ENCODE measurements around the gene ETFA. TPM values are rescaled to one million over a fixed set of nuclear protein-coding genes. Genes with fewer than 3 reads are reported as not detected.

Gene ETFA
- total and polyA plus RNA-seq, 2 of the 8 experiments (the other 6 are each of a cell fraction or from before 2014, with no cell fraction given): 60.9 to 90.0 TPM

DNA sequence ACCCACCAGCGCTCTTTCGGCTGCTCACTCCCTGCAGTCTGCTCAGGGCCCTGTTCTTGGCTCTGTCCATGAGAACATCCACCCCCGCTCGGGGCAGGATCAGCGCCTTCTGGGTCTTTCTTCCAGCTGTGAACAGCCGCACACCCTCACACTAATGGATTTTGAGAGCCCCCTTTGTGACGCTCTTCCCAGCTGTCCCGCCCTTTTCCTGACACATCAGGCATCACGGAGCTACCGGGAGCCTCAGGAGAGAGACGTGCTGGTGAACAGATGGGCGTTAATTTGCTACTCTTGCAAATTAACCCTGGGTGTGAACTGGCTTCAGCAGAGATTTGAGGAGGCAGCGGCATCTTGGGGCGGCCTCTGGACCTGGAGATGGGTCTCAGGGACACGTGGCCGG, 138.5 kb downstream of the ETFA start:
- Histone ChIP-seq H3K4ac (replicated peaks; ENCODE audit: insufficient read length, low read depth, low read length) (no peak overlapping the region), H3K23me2 (ENCODE audit: low read depth, low read length) (no peaks in the 10 kb centered on the region), H4K91ac (replicated peaks; ENCODE audit: insufficient read length, low read length) (no peak overlapping the region), H2BK15ac (ENCODE audit: low read length) (no peak overlapping the region), H3K18ac (ENCODE audit: extremely low read depth, low read length) (no peak overlapping the region), H3K4me1 (replicated peaks in 1 of 4; ENCODE audit: control insufficient read depth in 3 of 4, insufficient read depth in 4 of 4, low read length in 3 of 4) (peaks cover 0 to 5% (median 0%) of the 10 kb centered on the region in 4 experiments; a peak in 1 of 7 replicates), H3K27ac (ENCODE audit: low read depth, low read length) (no peak overlapping the region), H3K56ac (replicated peaks; ENCODE audit: insufficient read length, low read depth, low read length) (no peak overlapping the region), H2BK5ac (ENCODE audit: low read depth, low read length) (no peak overlapping the region), H3K36me3 (ENCODE audit: control insufficient read depth in 2 of 4, insufficient read depth in 4 of 4, low read length in 3 of 4) (no peaks in the 10 kb centered on the region), H2BK12ac (ENCODE audit: low read depth, low read length) (no peak overlapping the region), H3K4me2 (ENCODE audit: insufficient read depth in 1 of 2, low read depth in 2 of 2, low read length in 2 of 2) (no peak overlapping the region), H4K20me1 (replicated peaks in 1 of 2; ENCODE audit: control insufficient read depth in 1 of 2, insufficient read depth in 2 of 2, low read length in 2 of 2) (no peaks in the 10 kb centered on the region), H2BK120ac (replicated peaks; ENCODE audit: low read depth, low read length) (no peak overlapping the region), H2BK20ac (ENCODE audit: low read length) (no peak overlapping the region), H3K9me3 (ENCODE audit: insufficient read depth in 2 of 2, low read depth in 1 of 2, low read length in 1 of 2) (no peaks in the 10 kb centered on the region), H4K5ac (ENCODE audit: insufficient read length, low read depth, low read length) (no peak overlapping the region), H2AFZ (ENCODE audit: low read length) (no peak overlapping the region), H3K27me3 (replicated peaks in 1 of 4; ENCODE audit: control insufficient read depth in 3 of 4, extremely low read depth in 1 of 4, insufficient read depth in 3 of 4, low read length in 3 of 4) (no peaks in the 10 kb centered on the region; a peak in 1 of 7 replicates), H3K14ac (ENCODE audit: insufficient read length) (no peak overlapping the region), H3K79me2 (ENCODE audit: control insufficient read depth in 1 of 2, insufficient read depth in 2 of 2, low read length in 2 of 2) (no peaks in the 10 kb centered on the region), H3K23ac (ENCODE audit: insufficient read length) (no peak overlapping the region), H3K4me3 (ENCODE audit: extremely low read depth in 1 of 4, insufficient read depth in 2 of 4, low read depth in 3 of 4, low read length in 4 of 4) (no peak overlapping the region), H2AK5ac (ENCODE audit: low read depth, low read length) (no peak overlapping the region), H4K8ac (ENCODE audit: extremely low read depth, insufficient read depth, low read length) (no peak overlapping the region), H3K79me1 (ENCODE audit: low read depth, low read length) (no peaks in the 10 kb centered on the region), H3K9ac (replicated peaks in 1 of 4; ENCODE audit: extremely low read depth in 1 of 4, low read depth in 3 of 4, low read length in 3 of 4) (no peak overlapping the region)
- ChIA-PET CTCF (ENCODE audit: partially characterized antibody) (interaction anchor here (0.6 to 1.8 kb wide), 3 partner anchors 18 to 459 kb away, joined by 3 to 5 read pairs (median 4); no protein-coding TSS in a partner anchor), POLR2A (ENCODE audit: partially characterized antibody) (no interaction called here)
- FAIRE-seq (no peak), DNase-seq (ENCODE audit: low read depth in 1 of 2, low spot score in 2 of 2) (no peak)
- WGBS, 2 experiments (ENCODE audit: extremely low coverage in 1 of 2, insufficient coverage in 1 of 2, insufficient read length in 1 of 2, insufficient replicate concordance in 2 of 2, low coverage in 1 of 2, low lambda C conversion rate in 2 of 2, missing lambda C conversion rate in 1 of 2): 89% methylated on average over 16 of the region's 16 CpGs; no CpG with 5 or more reads in 1 of the 2 experiments
- no peak for TF ChIP-seq CBX5 (IDR thresholded peaks at IDR 0.05; ENCODE audit: low read depth, low read length)
- TF ChIP-seq, protein P1, sequence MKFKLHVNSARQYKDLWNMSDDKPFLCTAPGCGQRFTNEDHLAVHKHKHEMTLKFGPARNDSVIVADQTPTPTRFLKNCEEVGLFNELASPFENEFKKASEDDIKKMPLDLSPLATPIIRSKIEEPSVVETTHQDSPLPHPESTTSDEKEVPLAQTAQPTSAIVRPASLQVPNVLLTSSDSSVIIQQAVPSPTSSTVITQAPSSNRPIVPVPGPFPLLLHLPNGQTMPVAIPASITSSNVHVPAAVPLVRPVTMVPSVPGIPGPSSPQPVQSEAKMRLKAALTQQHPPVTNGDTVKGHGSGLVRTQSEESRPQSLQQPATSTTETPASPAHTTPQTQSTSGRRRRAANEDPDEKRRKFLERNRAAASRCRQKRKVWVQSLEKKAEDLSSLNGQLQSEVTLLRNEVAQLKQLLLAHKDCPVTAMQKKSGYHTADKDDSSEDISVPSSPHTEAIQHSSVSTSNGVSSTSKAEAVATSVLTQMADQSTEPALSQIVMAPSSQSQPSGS (IDR thresholded peaks at IDR 0.05; ENCODE audit: low read length): no peak
- no peak for TF ChIP-seq SIRT6 (IDR thresholded peaks at IDR 0.05; ENCODE audit: low read length)
- TF ChIP-seq CEBPB (IDR thresholded peaks at IDR 0.05; ENCODE audit: low read depth, low read length): no peak
- no peak for TF ChIP-seq TAF7 (optimal IDR thresholded peaks at IDR 0.05; ENCODE audit: borderline replicate concordance, low read depth, low read length)
- no peak for TF ChIP-seq KDM1A (IDR thresholded peaks at IDR 0.05; ENCODE audit: borderline replicate concordance, low read length)
- TF ChIP-seq PHF8 (conservative IDR thresholded peaks at IDR 0.05; ENCODE audit: low read depth, low read length): no peak
- no peak for TF ChIP-seq SUZ12 (IDR thresholded peaks at IDR 0.05; ENCODE audit: low read length)
- TF ChIP-seq, protein P2, sequence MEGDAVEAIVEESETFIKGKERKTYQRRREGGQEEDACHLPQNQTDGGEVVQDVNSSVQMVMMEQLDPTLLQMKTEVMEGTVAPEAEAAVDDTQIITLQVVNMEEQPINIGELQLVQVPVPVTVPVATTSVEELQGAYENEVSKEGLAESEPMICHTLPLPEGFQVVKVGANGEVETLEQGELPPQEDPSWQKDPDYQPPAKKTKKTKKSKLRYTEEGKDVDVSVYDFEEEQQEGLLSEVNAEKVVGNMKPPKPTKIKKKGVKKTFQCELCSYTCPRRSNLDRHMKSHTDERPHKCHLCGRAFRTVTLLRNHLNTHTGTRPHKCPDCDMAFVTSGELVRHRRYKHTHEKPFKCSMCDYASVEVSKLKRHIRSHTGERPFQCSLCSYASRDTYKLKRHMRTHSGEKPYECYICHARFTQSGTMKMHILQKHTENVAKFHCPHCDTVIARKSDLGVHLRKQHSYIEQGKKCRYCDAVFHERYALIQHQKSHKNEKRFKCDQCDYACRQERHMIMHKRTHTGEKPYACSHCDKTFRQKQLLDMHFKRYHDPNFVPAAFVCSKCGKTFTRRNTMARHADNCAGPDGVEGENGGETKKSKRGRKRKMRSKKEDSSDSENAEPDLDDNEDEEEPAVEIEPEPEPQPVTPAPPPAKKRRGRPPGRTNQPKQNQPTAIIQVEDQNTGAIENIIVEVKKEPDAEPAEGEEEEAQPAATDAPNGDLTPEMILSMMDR (IDR thresholded peaks at IDR 0.05; ENCODE audit: control extremely low read depth in 1 of 3, insufficient read depth in 1 of 3, low read depth in 1 of 3, low read length in 3 of 3): no peak
- no peak for TF ChIP-seq CHD2 (IDR thresholded peaks at IDR 0.05; ENCODE audit: low read length)

Measured in H1 (cell line).